Suppressor macrophage treated with lipopolysaccharide for 4 hours (primary cell): Measurements from ENCODE around the gene QPRT.
"Not testable (repeated sequence)": the region's sequence is repeated elsewhere in the genome, so short reads cannot be mapped to it uniquely, and the experiment has no call there.

Source experiments
- DNase-seq: peaks from one replicate; pipeline ENCODE4 v3.0.0-alpha.2; 2020

Gene QPRT

GRCh38 chr16:29678691-29679267, at the start of gene QPRT:
TSS of gene QPRT (plus strand) at chr16:29679180. CDS start at chr16:29679198, 18 bp downstream.
- DNase-seq = no peak

GRCh38 chr16:29629318-29629717, 49.7 kb upstream of the QPRT start:
- not testable (repeated sequence) for DNase-seq

GRCh38 chr16:29631658-29632057, 47.3 kb upstream of the QPRT start:
- DNase-seq = not testable (repeated sequence)

- DNase-seq = not testable (repeated sequence)
Measured at GRCh38 chr16:29635902-29636301, 43.1 kb upstream of the QPRT start.

- DNase-seq = not testable (repeated sequence)
Measured at GRCh38 chr16:29636368-29636767, 42.6 kb upstream of the QPRT start.

GRCh38 chr16:29638751-29639150, 40.2 kb upstream of the QPRT start:
- not testable (repeated sequence) for DNase-seq

- peak; percentile 25 for DNase-seq
Measured at GRCh38 chr16:29641561-29641960, 37.4 kb upstream of the QPRT start.

GRCh38 chr16:29643596-29643995, 35.4 kb upstream of the QPRT start:
- DNase-seq = no peak

GRCh38 chr16:29644338-29644857, 34.6 kb upstream of the QPRT start:
- DNase-seq = peak; percentile 82

- DNase-seq = peak; percentile 80
Measured at GRCh38 chr16:29644973-29645693, 33.8 kb upstream of the QPRT start.

GRCh38 chr16:29645694-29646187, 33.2 kb upstream of the QPRT start:
- peak; percentile 51 for DNase-seq

- DNase-seq = no peak
Measured at GRCh38 chr16:29646947-29647346, 32.0 kb upstream of the QPRT start.

- DNase-seq = peak; percentile 73
Measured at GRCh38 chr16:29649588-29650494, 29.1 kb upstream of the QPRT start.

- no peak for DNase-seq
Measured at GRCh38 chr16:29650771-29651170, 28.2 kb upstream of the QPRT start.

GRCh38 chr16:29651774-29652349, 27.1 kb upstream of the QPRT start:
- DNase-seq = no peak

- peak; percentile 86 for DNase-seq
Measured at GRCh38 chr16:29653471-29653870, 25.5 kb upstream of the QPRT start.

GRCh38 chr16:29653890-29654289, 25.1 kb upstream of the QPRT start:
- not testable (repeated sequence) for DNase-seq

GRCh38 chr16:29656688-29657523, 22.1 kb upstream of the QPRT start:
- DNase-seq = no peak

GRCh38 chr16:29658705-29659104, 20.3 kb upstream of the QPRT start:
- DNase-seq = no peak

- DNase-seq = peak; percentile 59
Measured at GRCh38 chr16:29662000-29662728, 16.8 kb upstream of the QPRT start.

- no peak for DNase-seq
Measured at GRCh38 chr16:29662729-29663015, 16.3 kb upstream of the QPRT start.
